ENCODE measurements around the gene RASGEF1B.

RASGEF1B gene

GRCh38 chr4:81498046-81498445 is 26.3 kb upstream of the RASGEF1B start:
- H3K27ac Mint-ChIP-seq: no peak overlapping the region
- H3K9me3 Mint-ChIP-seq: no peaks in the 10 kb centered on the region
- TF ChIP-seq CTCF (IDR thresholded peaks at IDR 0.05): no peak
- H3K36me3 Mint-ChIP-seq (ENCODE audit: low read depth): no peaks in the 10 kb centered on the region
- DNase-seq: no peak
- no peaks in the 10 kb centered on the region for H3K27me3 Mint-ChIP-seq (ENCODE audit: low read depth, poor library complexity)
- H3K4me1 Mint-ChIP-seq: peaks cover 49% of the 10 kb centered on the region
- no peak overlapping the region for H3K4me3 Mint-ChIP-seq

- Mint-ChIP-seq H3K9me3 (peaks cover 11% of the 10 kb centered on the region), H3K4me3 (no peak overlapping the region), H3K27ac (no peak overlapping the region), H3K4me1 (peaks cover 26% of the 10 kb centered on the region), H3K27me3 (ENCODE audit: low read depth, poor library complexity) (peaks cover 4% of the 10 kb centered on the region), H3K36me3 (ENCODE audit: low read depth) (no peaks in the 10 kb centered on the region)
- no peak for TF ChIP-seq CTCF (IDR thresholded peaks at IDR 0.05)
- no peak for DNase-seq
These were observed 23.6 kb upstream of the RASGEF1B start for GRCh38 chr4:81495345-81495744.

- no peak for DNase-seq
- Mint-ChIP-seq H3K36me3 (ENCODE audit: low read depth) (no peaks in the 10 kb centered on the region), H3K4me1 (peaks cover 15% of the 10 kb centered on the region), H3K9me3 (peaks cover 11% of the 10 kb centered on the region), H3K4me3 (no peak overlapping the region), H3K27ac (no peak overlapping the region), H3K27me3 (ENCODE audit: low read depth, poor library complexity) (peaks cover 4% of the 10 kb centered on the region)
- no peak for TF ChIP-seq CTCF (IDR thresholded peaks at IDR 0.05)
These were observed 22.3 kb upstream of the RASGEF1B start for GRCh38 chr4:81494031-81494431.

GRCh38 chr4:81492606-81493230 is 21.0 kb upstream of the RASGEF1B start:
- H3K36me3 Mint-ChIP-seq (ENCODE audit: low read depth): no peaks in the 10 kb centered on the region
- H3K9me3 Mint-ChIP-seq: peaks cover 11% of the 10 kb centered on the region
- H3K4me3 Mint-ChIP-seq: no peak overlapping the region
- no peak for DNase-seq
- no peak overlapping the region for H3K27ac Mint-ChIP-seq
- TF ChIP-seq CTCF (IDR thresholded peaks at IDR 0.05): no peak
- peaks cover 3% of the 10 kb centered on the region for H3K4me1 Mint-ChIP-seq
- H3K27me3 Mint-ChIP-seq (ENCODE audit: low read depth, poor library complexity): peaks cover 4% of the 10 kb centered on the region

- no peak for TF ChIP-seq CTCF (IDR thresholded peaks at IDR 0.05)
- no peak for DNase-seq
- Mint-ChIP-seq H3K4me3 (no peak overlapping the region), H3K9me3 (peaks cover 11% of the 10 kb centered on the region), H3K27me3 (ENCODE audit: low read depth, poor library complexity) (peaks cover 4% of the 10 kb centered on the region), H3K36me3 (ENCODE audit: low read depth) (no peaks in the 10 kb centered on the region), H3K27ac (no peak overlapping the region), H3K4me1 (no peaks in the 10 kb centered on the region)
These were observed 20.2 kb upstream of the RASGEF1B start for GRCh38 chr4:81491943-81492342.

GRCh38 chr4:81490403-81491160 is 18.9 kb upstream of the RASGEF1B start:
- no peak for TF ChIP-seq CTCF (IDR thresholded peaks at IDR 0.05)
- Mint-ChIP-seq H3K4me1 (no peaks in the 10 kb centered on the region), H3K9me3 (peaks cover 11% of the 10 kb centered on the region), H3K36me3 (ENCODE audit: low read depth) (no peaks in the 10 kb centered on the region), H3K27ac (no peak overlapping the region), H3K4me3 (no peak overlapping the region), H3K27me3 (ENCODE audit: low read depth, poor library complexity) (peaks cover 4% of the 10 kb centered on the region)
- DNase-seq: no peak

Measured in nephron progenitor cell (in vitro differentiated cells).